ENCODE measurements around the gene TMEM33. TPM values are rescaled to one million over a fixed set of nuclear protein-coding genes. Genes with fewer than 3 reads are reported as not detected.

TMEM33 gene
- polyA plus RNA-seq, 1 of the 3 experiments (the other 2 are of a cell fraction) = 31.2 TPM

DNA sequence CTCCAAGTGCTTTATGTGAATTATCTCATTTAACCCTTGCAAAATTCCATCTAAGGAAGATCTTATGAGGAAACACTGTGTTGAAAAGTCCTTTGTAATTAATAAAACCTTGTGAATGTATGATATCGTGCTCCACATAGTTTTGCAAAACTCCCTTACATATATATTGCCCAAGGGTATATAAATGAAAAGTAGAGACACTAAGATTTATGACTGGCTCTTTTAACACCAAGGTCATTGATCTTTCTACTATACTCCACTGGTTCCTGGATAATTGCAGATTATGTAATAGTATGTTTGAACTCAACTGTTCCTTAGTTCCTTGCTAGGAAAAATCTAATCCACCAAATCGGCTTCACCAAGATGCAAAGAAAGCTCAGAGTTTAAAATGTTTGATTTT is 48.0 kb upstream of the TMEM33 start:
- H3K9ac ChIP-seq = no peak overlapping the region
- WGBS (ENCODE audit: low lambda C conversion rate) = 32% methylated on average over 2 of the region's 2 CpGs
- H3K4me2 ChIP-seq = no peak overlapping the region
- TF ChIP-seq EP300 (IDR thresholded peaks at IDR 0.05; ENCODE audit: borderline replicate concordance in 1 of 2, low read depth in 1 of 2, low read length in 1 of 2) (no peak), EZH2phosphoT487 (IDR thresholded peaks at IDR 0.05; ENCODE audit: borderline replicate concordance, low read depth) (no peak), MEF2A (IDR thresholded peaks at IDR 0.05; ENCODE audit: borderline replicate concordance, low read depth) (no peak), NRF1 (IDR thresholded peaks at IDR 0.05; ENCODE audit: low read depth, low read length) (no peak), RFX5 (IDR thresholded peaks at IDR 0.05; ENCODE audit: low read length) (no peak), CHD2 (IDR thresholded peaks at IDR 0.05; ENCODE audit: low read length, partially characterized antibody) (no peak), RCOR1 (IDR thresholded peaks at IDR 0.05; ENCODE audit: low read length) (no peak), FOSL2 (IDR thresholded peaks at IDR 0.05; ENCODE audit: borderline replicate concordance, low read depth) (no peak), POLR2AphosphoS5 (IDR thresholded peaks at IDR 0.05; ENCODE audit: low read depth, low read length) (no peak), TAF1 (IDR thresholded peaks at IDR 0.05; ENCODE audit: borderline replicate concordance, low read depth, low read length) (no peak), JUND (IDR thresholded peaks at IDR 0.05) (no peak), GABPA (IDR thresholded peaks at IDR 0.05; ENCODE audit: low read depth) (no peak), TCF12 (IDR thresholded peaks at IDR 0.05) (no peak), SIN3A (IDR thresholded peaks at IDR 0.05; ENCODE audit: borderline replicate concordance, low read depth, low read length) (no peak), RXRA (IDR thresholded peaks at IDR 0.05; ENCODE audit: borderline replicate concordance, low read depth) (no peak), TEAD4 (IDR thresholded peaks at IDR 0.05; ENCODE audit: borderline replicate concordance, insufficient read depth) (no peak), ELF1 (IDR thresholded peaks at IDR 0.05) (no peak)
- TF ChIP-seq, protein P1, sequence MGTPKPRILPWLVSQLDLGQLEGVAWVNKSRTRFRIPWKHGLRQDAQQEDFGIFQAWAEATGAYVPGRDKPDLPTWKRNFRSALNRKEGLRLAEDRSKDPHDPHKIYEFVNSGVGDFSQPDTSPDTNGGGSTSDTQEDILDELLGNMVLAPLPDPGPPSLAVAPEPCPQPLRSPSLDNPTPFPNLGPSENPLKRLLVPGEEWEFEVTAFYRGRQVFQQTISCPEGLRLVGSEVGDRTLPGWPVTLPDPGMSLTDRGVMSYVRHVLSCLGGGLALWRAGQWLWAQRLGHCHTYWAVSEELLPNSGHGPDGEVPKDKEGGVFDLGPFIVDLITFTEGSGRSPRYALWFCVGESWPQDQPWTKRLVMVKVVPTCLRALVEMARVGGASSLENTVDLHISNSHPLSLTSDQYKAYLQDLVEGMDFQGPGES (IDR thresholded peaks at IDR 0.05; ENCODE audit: low read depth, low read length) = no peak
- TF ChIP-seq, protein P2, sequence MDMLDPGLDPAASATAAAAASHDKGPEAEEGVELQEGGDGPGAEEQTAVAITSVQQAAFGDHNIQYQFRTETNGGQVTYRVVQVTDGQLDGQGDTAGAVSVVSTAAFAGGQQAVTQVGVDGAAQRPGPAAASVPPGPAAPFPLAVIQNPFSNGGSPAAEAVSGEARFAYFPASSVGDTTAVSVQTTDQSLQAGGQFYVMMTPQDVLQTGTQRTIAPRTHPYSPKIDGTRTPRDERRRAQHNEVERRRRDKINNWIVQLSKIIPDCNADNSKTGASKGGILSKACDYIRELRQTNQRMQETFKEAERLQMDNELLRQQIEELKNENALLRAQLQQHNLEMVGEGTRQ (IDR thresholded peaks at IDR 0.05; ENCODE audit: borderline replicate concordance, low read depth, low read length) = no peak
- TF ChIP-seq, protein P3, sequence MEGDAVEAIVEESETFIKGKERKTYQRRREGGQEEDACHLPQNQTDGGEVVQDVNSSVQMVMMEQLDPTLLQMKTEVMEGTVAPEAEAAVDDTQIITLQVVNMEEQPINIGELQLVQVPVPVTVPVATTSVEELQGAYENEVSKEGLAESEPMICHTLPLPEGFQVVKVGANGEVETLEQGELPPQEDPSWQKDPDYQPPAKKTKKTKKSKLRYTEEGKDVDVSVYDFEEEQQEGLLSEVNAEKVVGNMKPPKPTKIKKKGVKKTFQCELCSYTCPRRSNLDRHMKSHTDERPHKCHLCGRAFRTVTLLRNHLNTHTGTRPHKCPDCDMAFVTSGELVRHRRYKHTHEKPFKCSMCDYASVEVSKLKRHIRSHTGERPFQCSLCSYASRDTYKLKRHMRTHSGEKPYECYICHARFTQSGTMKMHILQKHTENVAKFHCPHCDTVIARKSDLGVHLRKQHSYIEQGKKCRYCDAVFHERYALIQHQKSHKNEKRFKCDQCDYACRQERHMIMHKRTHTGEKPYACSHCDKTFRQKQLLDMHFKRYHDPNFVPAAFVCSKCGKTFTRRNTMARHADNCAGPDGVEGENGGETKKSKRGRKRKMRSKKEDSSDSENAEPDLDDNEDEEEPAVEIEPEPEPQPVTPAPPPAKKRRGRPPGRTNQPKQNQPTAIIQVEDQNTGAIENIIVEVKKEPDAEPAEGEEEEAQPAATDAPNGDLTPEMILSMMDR (IDR thresholded peaks at IDR 0.05) = no peak
- ChIA-PET POLR2A (interaction anchor here (1.2 to 15.9 kb wide), 4 partner anchors 13 to 140 kb away, joined by 4 to 461 read pairs (median 4); partner anchors contain the start of gene PHOX2B), CTCF (interaction anchor here (0.6 to 12.6 kb wide), 30 partner anchors 9 to 204 kb away, joined by 3 to 188 read pairs (median 5); partner anchors contain the start of gene PHOX2B)
- no peaks in the 10 kb centered on the region for H3F3A ChIP-seq (replicated peaks; ENCODE audit: insufficient read depth)
- peak overlapping the region in 1 of 2 experiments; percentile 99; a peak in 2 of 4 replicates for H3K27ac ChIP-seq (ENCODE audit: low read depth in 2 of 2, low read length in 1 of 2)
- no peak overlapping the region for H2AFZ ChIP-seq (ENCODE audit: low read depth)
- DNase-seq = no peak
- no peaks in the 10 kb centered on the region for H3K36me3 ChIP-seq (replicated peaks in 1 of 2; ENCODE audit: control insufficient read depth in 1 of 2, insufficient read depth in 2 of 2, low read length in 1 of 2)
- H3K9me2 ChIP-seq = no peaks in the 10 kb centered on the region
- peaks cover 13% of the 10 kb centered on the region for H3K27me3 ChIP-seq (ENCODE audit: insufficient read depth)
- peaks cover 0 to 41% of the 10 kb centered on the region in 2 experiments; a peak in 2 of 4 replicates for H3K4me1 ChIP-seq (ENCODE audit: control insufficient read depth in 1 of 2, insufficient read depth in 2 of 2, low read depth in 1 of 2, low read length in 1 of 2)
- H3K79me2 ChIP-seq (ENCODE audit: insufficient read depth) = no peaks in the 10 kb centered on the region
- no peak overlapping the region for H3K4me3 ChIP-seq (ENCODE audit: low read depth in 2 of 2, low read length in 1 of 2)
- H3K9me3 ChIP-seq = no peaks in the 10 kb centered on the region
- H4K20me1 ChIP-seq (ENCODE audit: insufficient read depth) = no peaks in the 10 kb centered on the region
